ENCODE measurements around the gene HOXA9.

DNA sequence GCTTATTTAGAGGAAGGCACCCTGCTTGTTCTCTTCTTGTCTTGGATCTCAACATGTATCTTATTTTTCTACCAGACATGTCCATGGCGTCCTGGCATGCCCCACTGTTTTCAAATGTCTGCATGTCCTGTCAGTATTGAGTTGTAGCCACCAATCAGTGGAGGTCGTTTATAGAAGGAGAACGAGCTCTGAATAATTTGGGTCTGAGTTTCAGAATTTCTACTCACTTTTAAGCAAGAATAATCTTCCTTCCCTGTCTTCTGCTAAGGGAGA, 37.5 kb upstream of the HOXA9 start:
- no peak for TF ChIP-seq ZNF274 (IDR thresholded peaks at IDR 0.05; ENCODE audit: insufficient read depth, insufficient read length)
- TF ChIP-seq, protein P1, sequence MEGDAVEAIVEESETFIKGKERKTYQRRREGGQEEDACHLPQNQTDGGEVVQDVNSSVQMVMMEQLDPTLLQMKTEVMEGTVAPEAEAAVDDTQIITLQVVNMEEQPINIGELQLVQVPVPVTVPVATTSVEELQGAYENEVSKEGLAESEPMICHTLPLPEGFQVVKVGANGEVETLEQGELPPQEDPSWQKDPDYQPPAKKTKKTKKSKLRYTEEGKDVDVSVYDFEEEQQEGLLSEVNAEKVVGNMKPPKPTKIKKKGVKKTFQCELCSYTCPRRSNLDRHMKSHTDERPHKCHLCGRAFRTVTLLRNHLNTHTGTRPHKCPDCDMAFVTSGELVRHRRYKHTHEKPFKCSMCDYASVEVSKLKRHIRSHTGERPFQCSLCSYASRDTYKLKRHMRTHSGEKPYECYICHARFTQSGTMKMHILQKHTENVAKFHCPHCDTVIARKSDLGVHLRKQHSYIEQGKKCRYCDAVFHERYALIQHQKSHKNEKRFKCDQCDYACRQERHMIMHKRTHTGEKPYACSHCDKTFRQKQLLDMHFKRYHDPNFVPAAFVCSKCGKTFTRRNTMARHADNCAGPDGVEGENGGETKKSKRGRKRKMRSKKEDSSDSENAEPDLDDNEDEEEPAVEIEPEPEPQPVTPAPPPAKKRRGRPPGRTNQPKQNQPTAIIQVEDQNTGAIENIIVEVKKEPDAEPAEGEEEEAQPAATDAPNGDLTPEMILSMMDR (IDR thresholded peaks at IDR 0.05 in 2 of 3, conservative IDR thresholded peaks at IDR 0.05 in 1 of 3; ENCODE audit: control insufficient read depth in 2 of 3, extremely low read depth in 1 of 3, insufficient read depth in 1 of 3, low read depth in 3 of 3, low read length in 3 of 3), result no peak
- no peak for TF ChIP-seq RCOR1 (conservative IDR thresholded peaks at IDR 0.05; ENCODE audit: low read depth, low read length)

Data from GM12878 (cell line).